Caco-2 (cell line): Measurements from ENCODE around the gene BLOC1S2. TPM values are rescaled to one million over a fixed set of nuclear protein-coding genes. Genes with fewer than 3 reads are reported as not detected.
"Not testable (repeated sequence)": the region's sequence is repeated elsewhere in the genome, so short reads cannot be mapped to it uniquely, and the experiment has no call there.

Experiments used
- BruUV-seq: library from RNA; stranded (reverse); fragments of 400-500 nt; replicated peaks from 2 replicates; lab custom pipeline; 2021; lab: Mats Ljungman, UMichigan
- CTCF ChIA-PET: fragments of 300-600 bp; sonication (Branson Sonifier 250); formaldehyde crosslinking; loops from one replicate; lab custom pipeline; 2022; ENCODE audit warnings: antibody characterized with exemption; lab: Charles Lee
- POLR2A ChIA-PET: fragments of 300-600 bp; sonication (Branson Sonifier 250); formaldehyde crosslinking; loops from one replicate; lab custom pipeline; 2022; ENCODE audit warnings: antibody characterized with exemption; lab: Charles Lee
- DNase-seq, 2 experiments: peaks; one replicate each; pipeline versions ENCODE4 v3.0.0 to v3.0.0-alpha.2; 2020 to 2022
- H3K27me3 ChIP-seq: replicated peaks from 2 replicates; pipeline ENCODE4 v1.6.0; 2011; ENCODE audit warnings: low read length; ENCODE audit not compliant: control insufficient read depth, insufficient read depth
- H3K36me3 ChIP-seq: 2 replicates; pipeline ENCODE4 v1.5.1; 2011; ENCODE audit warnings: low read length; ENCODE audit not compliant: control insufficient read depth, insufficient read depth
- H3K4me1 ChIP-seq: fragments of 250-450 bp; sonication (Bioruptor Pico); 2 replicates; pipeline ENCODE4 v1.5.1; 2020; ENCODE audit warnings: mild to moderate bottlenecking
- H3K4me3 ChIP-seq: 2 replicates; pipeline ENCODE4 v1.5.1; 2011; ENCODE audit warnings: low read depth, mild to moderate bottlenecking, control low read depth, low read length
- H3K9me3 ChIP-seq: fragments of 250-450 bp; sonication (Bioruptor Pico); 2 replicates; pipeline ENCODE4 v1.5.1; 2020; ENCODE audit warnings: mild to moderate bottlenecking, moderate library complexity
- H3K27ac Mint-ChIP-seq: one replicate; pipeline ENCODE4 v1.8.0; 2022; ENCODE audit warnings: mixed read lengths; ENCODE audit not compliant: unreplicated experiment
- H3K27me3 Mint-ChIP-seq: one replicate; pipeline ENCODE4 v1.8.0; 2022; ENCODE audit warnings: mixed read lengths; ENCODE audit not compliant: insufficient read depth, unreplicated experiment
- H3K36me3 Mint-ChIP-seq: one replicate; pipeline ENCODE4 v1.8.0; 2022; ENCODE audit warnings: mild to moderate bottlenecking, mixed read lengths; ENCODE audit not compliant: insufficient read depth, unreplicated experiment
- H3K4me1 Mint-ChIP-seq: one replicate; pipeline ENCODE4 v1.8.0; 2022; ENCODE audit warnings: low read depth, mixed read lengths; ENCODE audit not compliant: unreplicated experiment
- H3K4me3 Mint-ChIP-seq: one replicate; pipeline ENCODE4 v1.8.0; 2022; ENCODE audit warnings: mild to moderate bottlenecking, moderate library complexity, mixed read lengths; ENCODE audit not compliant: unreplicated experiment
- H3K9me3 Mint-ChIP-seq: one replicate; pipeline ENCODE4 v1.8.0; 2022; ENCODE audit warnings: mixed read lengths; ENCODE audit not compliant: unreplicated experiment
- CTCF ChIP-seq, 2 experiments: fragments of 200-600 bp in 1 of 2; IDR thresholded peaks; 1 replicate in 1 of 2; 2 replicates in 1 of 2; pipeline versions ENCODE4 v1.5.1 to v1.8.0; 2011 to 2022; ENCODE audit warnings: antibody characterized with exemption in 1 of 2, control low read depth in 1 of 2, inconsistent platforms in 1 of 2, low read depth in 1 of 2, low read length in 1 of 2, mild to moderate bottlenecking in 1 of 2, moderate library complexity in 1 of 2; ENCODE audit not compliant: insufficient read depth in 1 of 2, severe bottlenecking in 1 of 2, unreplicated experiment in 1 of 2
- intact Hi-C: fragments of 100-400 bp; cut with micrococcal nuclease; formaldehyde crosslinking; loops from one replicate; pipeline ENCODE4 v1.10.0; 2022; ENCODE audit not compliant: unreplicated experiment
- total RNA-seq: library from RNA; stranded (reverse); gene quantifications from 2 replicates; pipeline ENCODE4 v1.2.3, GENCODE V29; 2022

BLOC1S2 gene
- total RNA-seq, 1 experiment from 2014 or later: 51.9 TPM

DNA sequence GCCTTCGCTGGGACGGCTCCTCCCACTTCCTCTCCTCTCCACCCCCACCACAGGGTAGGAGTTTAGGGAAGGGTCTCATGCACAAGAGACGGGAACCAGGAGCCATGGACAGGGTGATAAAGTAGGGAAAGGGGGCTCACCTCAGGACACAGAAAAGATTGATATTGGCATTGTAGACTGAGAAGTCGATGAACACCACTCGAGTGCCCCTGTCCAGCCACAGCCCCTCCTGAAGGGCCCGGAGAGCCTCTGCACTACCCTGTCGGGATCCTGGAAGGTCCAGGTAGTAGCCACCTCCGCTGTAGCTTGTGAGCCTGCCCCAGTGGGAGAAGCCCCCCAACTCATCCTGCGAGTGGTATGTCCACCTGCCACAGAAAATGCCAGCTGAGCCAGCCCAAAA, 10.8 kb upstream of the BLOC1S2 start:
- ChIA-PET CTCF (no interaction called here), POLR2A (no interaction called here)
- Mint-ChIP-seq H3K27ac (no peak overlapping the region), H3K36me3 (peaks cover 6% of the 10 kb centered on the region), H3K4me1 (peaks cover 31% of the 10 kb centered on the region), H3K4me3 (no peak overlapping the region), H3K9me3 (peaks cover 21% of the 10 kb centered on the region), H3K27me3 (peaks cover 4% of the 10 kb centered on the region)
- no TSS peak for BruUV-seq
- H3K9me3 ChIP-seq: no peaks in the 10 kb centered on the region
- no peaks in the 10 kb centered on the region for H3K36me3 ChIP-seq
- no peak for TF ChIP-seq CTCF (IDR thresholded peaks at IDR 0.05; ENCODE audit: insufficient read depth in 1 of 2, low read depth in 1 of 2, low read length in 1 of 2, severe bottlenecking in 1 of 2, unreplicated experiment in 1 of 2)
- H3K27me3 ChIP-seq: no peaks in the 10 kb centered on the region
- intact Hi-C loops: no loop called here
- H3K4me3 ChIP-seq: no peak overlapping the region
- peaks cover 29% of the 10 kb centered on the region for H3K4me1 ChIP-seq
- no peak for DNase-seq

GRCh38 chr10:100293066-100293465, 6.6 kb upstream of the BLOC1S2 start:
- Histone ChIP-seq H3K27me3 (no peaks in the 10 kb centered on the region), H3K4me1 (no peaks in the 10 kb centered on the region), H3K9me3 (no peaks in the 10 kb centered on the region), H3K36me3 (no peaks in the 10 kb centered on the region), H3K4me3 (no peak overlapping the region)
- peaks cover 4% of the 10 kb centered on the region for H3K27me3 Mint-ChIP-seq
- ChIA-PET POLR2A (no interaction called here), CTCF (no interaction called here)
- no TSS peak for BruUV-seq
- no peaks in the 10 kb centered on the region for H3K36me3 Mint-ChIP-seq
- intact Hi-C loops: no loop called here
- H3K27ac Mint-ChIP-seq: no peak overlapping the region
- no peak for TF ChIP-seq CTCF (IDR thresholded peaks at IDR 0.05; ENCODE audit: insufficient read depth in 1 of 2, low read depth in 1 of 2, low read length in 1 of 2, severe bottlenecking in 1 of 2, unreplicated experiment in 1 of 2)
- H3K9me3 Mint-ChIP-seq: no peaks in the 10 kb centered on the region
- H3K4me3 Mint-ChIP-seq: no peak overlapping the region
- peaks cover 6% of the 10 kb centered on the region for H3K4me1 Mint-ChIP-seq
- no peak for DNase-seq

DNA sequence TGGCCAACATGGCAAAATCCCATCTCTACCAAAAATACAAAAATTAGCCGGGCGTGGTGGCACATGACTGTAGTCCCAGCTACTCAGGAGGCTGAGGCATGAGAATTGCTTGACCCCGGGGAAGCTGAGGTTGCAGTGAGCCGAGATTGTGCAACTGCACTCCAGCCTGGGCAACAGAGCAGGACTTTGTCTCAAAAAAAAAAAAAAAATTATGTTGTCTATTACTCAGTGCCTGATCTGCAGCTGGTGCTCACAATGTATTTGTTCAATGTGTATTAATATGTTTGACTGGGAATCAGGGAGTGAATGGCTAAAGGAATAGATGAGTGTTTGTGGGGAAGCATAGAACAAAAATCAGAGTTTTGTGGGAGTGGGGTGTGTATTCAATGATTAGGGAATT, 5.8 kb upstream of the BLOC1S2 start:
- POLR2A ChIA-PET, H3K27me3 ChIP-seq, BruUV-seq, H3K27me3 Mint-ChIP-seq, H3K9me3 ChIP-seq, CTCF ChIA-PET, DNase-seq, H3K36me3 Mint-ChIP-seq, H3K4me3 Mint-ChIP-seq, H3K4me3 ChIP-seq, H3K36me3 ChIP-seq, H3K9me3 Mint-ChIP-seq, H3K4me1 ChIP-seq, H3K4me1 Mint-ChIP-seq, intact Hi-C loops: not testable (repeated sequence)
- peak overlapping the region; percentile 43 for H3K27ac Mint-ChIP-seq

DNA sequence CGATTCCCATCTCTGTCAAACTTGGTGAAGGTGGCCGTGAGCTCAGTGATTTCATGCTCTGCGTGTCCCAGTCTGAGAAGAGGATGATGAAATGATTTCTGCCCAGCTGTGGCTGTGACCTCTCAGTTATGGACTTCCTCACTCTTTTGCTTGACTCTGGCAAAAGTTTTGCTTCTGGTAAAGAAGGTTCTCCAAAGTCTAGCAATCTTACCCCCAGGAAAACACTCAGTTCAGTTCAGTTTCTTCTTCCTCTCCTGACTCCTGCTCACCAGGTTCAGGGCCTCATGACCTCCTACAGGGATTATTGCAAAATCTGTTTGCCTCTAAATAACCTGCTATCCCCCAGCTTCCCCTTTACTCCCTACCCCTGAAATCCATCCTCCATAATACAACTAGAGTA, 4.9 kb upstream of the BLOC1S2 start:
- POLR2A ChIA-PET: no interaction called here
- CTCF ChIA-PET: interaction anchor here (0.6 kb wide), 1 partner anchor 223 kb away, joined by 3 read pairs; no protein-coding TSS in a partner anchor

More for the DNA sequence above, 4.9 kb upstream of the BLOC1S2 start:
- Mint-ChIP-seq H3K9me3 (no peaks in the 10 kb centered on the region), H3K4me1 (peaks cover 13% of the 10 kb centered on the region), H3K4me3 (no peak overlapping the region), H3K36me3 (peaks cover 9% of the 10 kb centered on the region), H3K27me3 (peaks cover 4% of the 10 kb centered on the region), H3K27ac (no peak overlapping the region)
- no peak for DNase-seq
- H3K27me3 ChIP-seq: no peaks in the 10 kb centered on the region
- peaks cover 5% of the 10 kb centered on the region for H3K4me1 ChIP-seq
- no peak for TF ChIP-seq CTCF (IDR thresholded peaks at IDR 0.05; ENCODE audit: insufficient read depth in 1 of 2, low read depth in 1 of 2, low read length in 1 of 2, severe bottlenecking in 1 of 2, unreplicated experiment in 1 of 2)
- H3K36me3 ChIP-seq: no peaks in the 10 kb centered on the region
- no peaks in the 10 kb centered on the region for H3K9me3 ChIP-seq
- H3K4me3 ChIP-seq: no peak overlapping the region
- intact Hi-C loops: no loop called here
- BruUV-seq: no TSS peak
